GM23338 (cell line): ENCODE results near the gene MRPS31. TPM values are rescaled to one million over a fixed set of nuclear protein-coding genes. Genes with fewer than 3 reads are reported as not detected.
"Not testable (repeated sequence)": the region's sequence is repeated elsewhere in the genome, so short reads cannot be mapped to it uniquely, and the experiment has no call there.

Experiments used
- ATAC-seq: fragments of 200-7000 bp; cut with Tn5 transposase; 3 replicates; pipeline ENCODE4 v1.9.1; 2020
- DNase-seq: peaks from one replicate; pipeline ENCODE4 v3.0.0-alpha.2; 2015; ENCODE audit warnings: low spot score
- H2AFZ ChIP-seq: fragments of 200-600 bp; sonication (generic); 2 replicates; pipeline ENCODE4 v1.8.0; 2016; ENCODE audit warnings: antibody characterized with exemption, mild to moderate bottlenecking, moderate library complexity
- H3F3A ChIP-seq: fragments of 200-600 bp; sonication (generic); replicated peaks from 2 replicates; pipeline ENCODE4 v1.8.0; 2017; ENCODE audit warnings: antibody characterized with exemption, mixed run types, low read depth
- H3K27ac ChIP-seq: fragments of 200-600 bp; sonication (generic); 2 replicates; pipeline ENCODE4 v1.6.1; 2016; ENCODE audit warnings: low read depth
- H3K27me3 ChIP-seq: fragments of 200-600 bp; sonication (generic); 2 replicates; pipeline ENCODE4 v1.8.0; 2016; ENCODE audit warnings: mild to moderate bottlenecking, mixed run types, moderate library complexity; ENCODE audit not compliant: insufficient read depth
- H3K36me3 ChIP-seq: fragments of 200-600 bp; sonication (generic); 2 replicates; pipeline ENCODE4 v1.8.0; 2016; ENCODE audit warnings: mild to moderate bottlenecking; ENCODE audit not compliant: insufficient read depth
- H3K4me1 ChIP-seq: fragments of 200-600 bp; sonication (generic); 2 replicates; pipeline ENCODE4 v1.8.0; 2016; ENCODE audit warnings: mild to moderate bottlenecking, moderate library complexity; ENCODE audit not compliant: insufficient read depth
- H3K4me2 ChIP-seq: fragments of 200-600 bp; sonication (generic); 2 replicates; pipeline ENCODE4 v1.7.1; 2017; ENCODE audit warnings: mixed run types
- H3K4me3 ChIP-seq: fragments of 200-600 bp; sonication (generic); 2 replicates; pipeline ENCODE4 v1.6.1; 2016; ENCODE audit warnings: mixed run types
- H3K79me2 ChIP-seq: fragments of 200-600 bp; sonication (generic); replicated peaks from 2 replicates; pipeline ENCODE4 v1.8.0; 2017; ENCODE audit warnings: mild to moderate bottlenecking; ENCODE audit not compliant: insufficient read depth
- H3K9me2 ChIP-seq: fragments of 200-600 bp; sonication (generic); 2 replicates; pipeline ENCODE4 v1.8.0; 2017; ENCODE audit not compliant: insufficient read depth
- H4K20me1 ChIP-seq: fragments of 200-600 bp; sonication (generic); replicated peaks from 2 replicates; pipeline ENCODE4 v1.8.0; 2017; ENCODE audit warnings: mild to moderate bottlenecking; ENCODE audit not compliant: insufficient read depth
- H3K27ac Mint-ChIP-seq: 2 replicates; pipeline ENCODE4 v1.8.0; 2020; ENCODE audit warnings: inconsistent platforms, mild to moderate bottlenecking, moderate library complexity, mixed read lengths
- H3K27me3 Mint-ChIP-seq: 3 replicates; pipeline ENCODE4 v1.8.0; 2022; ENCODE audit warnings: low read depth, mild to moderate bottlenecking, moderate library complexity, mixed read lengths, inconsistent platforms; ENCODE audit not compliant: insufficient read depth, poor library complexity
- H3K36me3 Mint-ChIP-seq: 3 replicates; pipeline ENCODE4 v1.8.0; 2021; ENCODE audit warnings: low read depth, mild to moderate bottlenecking, inconsistent platforms, moderate library complexity, mixed read lengths
- H3K4me1 Mint-ChIP-seq: 3 replicates; pipeline ENCODE4 v1.8.0; 2020; ENCODE audit warnings: mild to moderate bottlenecking, inconsistent platforms, mixed read lengths
- H3K4me3 Mint-ChIP-seq: 3 replicates; pipeline ENCODE4 v1.8.0; 2021; ENCODE audit warnings: moderate library complexity, mild to moderate bottlenecking, inconsistent platforms, mixed read lengths
- H3K9me3 Mint-ChIP-seq: 3 replicates; pipeline ENCODE4 v1.8.0; 2020; ENCODE audit warnings: moderate library complexity, mild to moderate bottlenecking, inconsistent platforms, mixed read lengths
- CTCF ChIP-seq, 2 experiments: fragments of 200-600 bp in 1 of 2; sonication (generic) in 1 of 2; conservative IDR thresholded peaks; 2 replicates each; pipeline versions ENCODE4 v1.5.1 to v1.6.1; 2016 to 2017; ENCODE audit warnings: antibody characterized with exemption in 2 of 2, low read depth in 2 of 2, mild to moderate bottlenecking in 2 of 2, moderate library complexity in 1 of 2
- ETS1 ChIP-seq: IDR thresholded peaks from 2 replicates; pipeline ENCODE4 v1.6.1; 2016; ENCODE audit warnings: antibody characterized with exemption
- EZH2 ChIP-seq: fragments of 200-600 bp; sonication (generic); IDR thresholded peaks from one replicate; pipeline ENCODE4 v1.8.0; 2017; ENCODE audit warnings: antibody characterized with exemption, mild to moderate bottlenecking, low read depth; ENCODE audit not compliant: unreplicated experiment
- JUNB ChIP-seq: IDR thresholded peaks from one replicate; pipeline ENCODE4 v1.6.1; 2016; ENCODE audit warnings: antibody characterized with exemption; ENCODE audit not compliant: unreplicated experiment
- ZNF114 ChIP-seq: fragments of 250-450 bp; sonication (Bioruptor Pico); IDR thresholded peaks from 2 replicates; pipeline ENCODE4 v1.5.0; 2020; ENCODE audit warnings: mild to moderate bottlenecking, moderate library complexity
- polyA plus RNA-seq: library from polyadenylated mRNA; unstranded; fragments of >200 nt; fragmentation: Nextera tagmentation; extraction: Ambion mirVana; gene quantifications from 2 replicates; pipeline ENCODE4 v1.2.1, GENCODE V29; 2016
- total RNA-seq: library from RNA; depleted of rRNA; stranded (reverse); fragments of >200 nt; shearing (Covaris generic); gene quantifications from 2 replicates; pipeline ENCODE4 v1.2.3, GENCODE V29; 2014

Gene MRPS31
- total and polyA plus RNA-seq, 2 experiments from 2014 or later: 26.8 to 62.7 TPM

GRCh38 chr13:40749327-40749726, 21.7 kb downstream of the MRPS31 start (continued):
- TF ChIP-seq ETS1 (no peak), EZH2 (no peak)

- ATAC-seq, DNase-seq, H3K9me2 ChIP-seq, H3K27me3 Mint-ChIP-seq, H3K27ac Mint-ChIP-seq, H4K20me1 ChIP-seq, H3K9me3 Mint-ChIP-seq, H3K4me1 ChIP-seq, H3F3A ChIP-seq, H3K4me1 Mint-ChIP-seq, H3K79me2 ChIP-seq, H3K27me3 ChIP-seq, H3K36me3 ChIP-seq: not testable (repeated sequence)
- peaks cover 16% of the 10 kb centered on the region for H3K36me3 Mint-ChIP-seq
- Histone ChIP-seq H3K4me3 (peak overlapping the region; percentile 60), H3K4me2 (peak overlapping the region; percentile 77), H2AFZ (0 out of 2 replicates have a peak overlapping the region, but pooled peaks have one; percentile 40), H3K27ac (0 out of 2 replicates have a peak overlapping the region, but pooled peaks have one; percentile 59)
- peak overlapping the region; percentile 67; the same call in 2 of the 3 replicates for H3K4me3 Mint-ChIP-seq
These were observed 35.8 kb downstream of the MRPS31 start for GRCh38 chr13:40735232-40735548.

- not testable (repeated sequence) for H3K4me1 Mint-ChIP-seq
- DNase-seq: peak; percentile 63
- H3K4me2 ChIP-seq: peak overlapping the region; percentile 77
These were observed 36.3 kb downstream of the MRPS31 start for GRCh38 chr13:40734536-40735231.

GRCh38 chr13:40732658-40733057, 38.3 kb downstream of the MRPS31 start:
- Histone ChIP-seq H3K79me2 (no peaks in the 10 kb centered on the region; the same call in 1 of the 2 replicates), H4K20me1 (no peaks in the 10 kb centered on the region), H2AFZ (no peak overlapping the region), H3K27ac (no peak overlapping the region), H3K9me2 (no peaks in the 10 kb centered on the region), H3K4me1 (no peaks in the 10 kb centered on the region), H3F3A (0 out of 2 replicates have a peak, but pooled peaks cover 6% of the 10 kb centered on the region), H3K36me3 (no peaks in the 10 kb centered on the region), H3K27me3 (no peaks in the 10 kb centered on the region), H3K4me3 (no peak overlapping the region), H3K4me2 (no peak overlapping the region)
- ATAC-seq: no peak
- H3K4me3 Mint-ChIP-seq: no peak overlapping the region
- no peaks in the 10 kb centered on the region for H3K9me3 Mint-ChIP-seq
- no peak for DNase-seq
- H3K36me3 Mint-ChIP-seq: peaks cover 12% of the 10 kb centered on the region
- peaks cover 5% of the 10 kb centered on the region; the same call in 2 of the 3 replicates for H3K4me1 Mint-ChIP-seq
- H3K27ac Mint-ChIP-seq: no peak overlapping the region
- peaks cover 5% of the 10 kb centered on the region for H3K27me3 Mint-ChIP-seq
- TF ChIP-seq JUNB (no peak), ETS1 (no peak), CTCF (conservative IDR thresholded peaks at IDR 0.05; ENCODE audit: low read depth in 2 of 2) (no peak), ZNF114 (CRISPR knock-in tag) (no peak)

More at GRCh38 chr13:40734536-40735231, 36.3 kb downstream of the MRPS31 start:
- H3K27me3 Mint-ChIP-seq, H3K79me2 ChIP-seq, H3K4me1 ChIP-seq, H3K27ac Mint-ChIP-seq, H4K20me1 ChIP-seq, H3K9me2 ChIP-seq, H3F3A ChIP-seq, H3K9me3 Mint-ChIP-seq, H3K36me3 ChIP-seq, H3K27me3 ChIP-seq: not testable (repeated sequence)
- 0 out of 2 replicates have a peak overlapping the region, but pooled peaks have one; percentile 40 for H2AFZ ChIP-seq
- Mint-ChIP-seq H3K4me3 (peak overlapping the region; percentile 67), H3K36me3 (peaks cover 16% of the 10 kb centered on the region)
- H3K27ac ChIP-seq: 0 out of 2 replicates have a peak overlapping the region, but pooled peaks have one; percentile 59
- H3K4me3 ChIP-seq: peak overlapping the region; percentile 60
- ATAC-seq: peak; percentile 72
